Ishikawa (cell line): ENCODE measurements around the gene LCN9.

ENCODE experiments used
- CEBPB ChIP-seq: IDR thresholded peaks from 2 replicates; pipeline ENCODE4 v1.6.1; 2012
- CREB1 ChIP-seq: IDR thresholded peaks from 2 replicates; pipeline ENCODE4 v1.6.1; 2012; ENCODE audit warnings: low read depth
- EGR1 ChIP-seq: IDR thresholded peaks from 2 replicates; pipeline ENCODE4 v1.6.1; 2012
- EP300 ChIP-seq: IDR thresholded peaks from 2 replicates; pipeline ENCODE4 v1.6.1; 2012; ENCODE audit warnings: borderline replicate concordance
- FOXM1 ChIP-seq: IDR thresholded peaks from 2 replicates; pipeline ENCODE4 v1.6.1; 2012; ENCODE audit warnings: low read depth, borderline replicate concordance
- MAX ChIP-seq: IDR thresholded peaks from 2 replicates; pipeline ENCODE4 v1.6.1; 2012
- NFIC ChIP-seq: IDR thresholded peaks from 2 replicates; pipeline ENCODE4 v1.6.1; 2012
- RAD21 ChIP-seq: IDR thresholded peaks from 2 replicates; pipeline ENCODE4 v1.6.1; 2012; ENCODE audit warnings: low read depth
- REST ChIP-seq: IDR thresholded peaks from 2 replicates; pipeline ENCODE4 v1.6.1; 2012; ENCODE audit warnings: low read depth, mild to moderate bottlenecking
- TCF12 ChIP-seq: IDR thresholded peaks from 2 replicates; pipeline ENCODE4 v1.6.1; 2012; ENCODE audit warnings: low read depth
- TEAD4 ChIP-seq: IDR thresholded peaks from 2 replicates; pipeline ENCODE4 v1.6.1; 2012
- USF1 ChIP-seq: IDR thresholded peaks from 2 replicates; pipeline ENCODE4 v1.6.1; 2012
- YY1 ChIP-seq: IDR thresholded peaks from 2 replicates; pipeline ENCODE4 v1.6.1; 2012; ENCODE audit warnings: low read depth
- ZBTB7A ChIP-seq: IDR thresholded peaks from 2 replicates; pipeline ENCODE4 v1.6.1; 2012; ENCODE audit warnings: low read depth

Gene LCN9

GRCh38 chr9:135671591-135672041 is 8.5 kb downstream of the LCN9 start:
- no peak for TF ChIP-seq TEAD4
- no peak for TF ChIP-seq CEBPB
- no peak for TF ChIP-seq MAX
- TF ChIP-seq EGR1, result no peak
- TF ChIP-seq CREB1, result no peak
- TF ChIP-seq YY1, result no peak
- TF ChIP-seq EP300, result no peak
- no peak for TF ChIP-seq FOXM1
- TF ChIP-seq USF1, result no peak
- no peak for TF ChIP-seq REST

GRCh38 chr9:135673941-135674340 is 10.8 kb downstream of the LCN9 start:
- TF ChIP-seq CREB1 (no peak), TCF12 (no peak), USF1 (no peak), MAX (no peak), REST (no peak), EP300 (no peak), EGR1 (no peak), FOXM1 (no peak), RAD21 (no peak)

GRCh38 chr9:135674977-135675376 is 11.9 kb downstream of the LCN9 start:
- TF ChIP-seq TEAD4, result no peak
- no peak for TF ChIP-seq EP300
- TF ChIP-seq MAX, result no peak
- TF ChIP-seq CREB1, result no peak
- no peak for TF ChIP-seq ZBTB7A
- no peak for TF ChIP-seq REST
- TF ChIP-seq TCF12, result no peak
- no peak for TF ChIP-seq YY1

- TF ChIP-seq ZBTB7A, result no peak
Measured at GRCh38 chr9:135676891-135677290, 13.8 kb downstream of the LCN9 start.

- TF ChIP-seq REST (no peak), YY1 (no peak), EP300 (no peak), FOXM1 (no peak), MAX (no peak), USF1 (no peak), ZBTB7A (no peak), CREB1 (no peak), NFIC (no peak), RAD21 (no peak), TEAD4 (no peak)
Measured at GRCh38 chr9:135677641-135678168, 14.6 kb downstream of the LCN9 start.
